Calu3 (cell line): ENCODE measurements around the gene LOC128125822.
A peak's percentile ranks its signal among the peaks of the same experiment; 100 is the strongest.

Source experiments
- BruUV-seq: library from RNA; stranded (reverse); fragments of 400-500 nt; replicated peaks from 2 replicates; lab custom pipeline; 2021; lab: Mats Ljungman, UMichigan
- CTCF ChIA-PET: fragments of 300-600 bp; sonication (Branson Sonifier 250); formaldehyde crosslinking; loops from one replicate; lab custom pipeline; 2022; ENCODE audit warnings: antibody characterized with exemption; lab: Charles Lee
- DNase-seq: peaks from one replicate; pipeline ENCODE4 v3.0.0; 2022
- H3K27ac Mint-ChIP-seq: one replicate; pipeline ENCODE4 v1.8.0; 2022; ENCODE audit warnings: mixed read lengths; ENCODE audit not compliant: unreplicated experiment
- H3K27me3 Mint-ChIP-seq: one replicate; pipeline ENCODE4 v1.8.0; 2022; ENCODE audit warnings: mixed read lengths; ENCODE audit not compliant: unreplicated experiment
- H3K36me3 Mint-ChIP-seq: one replicate; pipeline ENCODE4 v1.8.0; 2022; ENCODE audit warnings: mild to moderate bottlenecking, moderate library complexity, mixed read lengths; ENCODE audit not compliant: insufficient read depth, unreplicated experiment
- H3K4me1 Mint-ChIP-seq: one replicate; pipeline ENCODE4 v1.8.0; 2022; ENCODE audit warnings: mild to moderate bottlenecking, low read depth, mixed read lengths; ENCODE audit not compliant: unreplicated experiment
- H3K4me3 Mint-ChIP-seq: one replicate; pipeline ENCODE4 v1.8.0; 2022; ENCODE audit warnings: mild to moderate bottlenecking, low read depth, moderate library complexity, mixed read lengths; ENCODE audit not compliant: unreplicated experiment
- H3K9me3 Mint-ChIP-seq: one replicate; pipeline ENCODE4 v1.8.0; 2022; ENCODE audit warnings: low read depth, mixed read lengths; ENCODE audit not compliant: unreplicated experiment
- CTCF ChIP-seq: fragments of 200-600 bp; IDR thresholded peaks from one replicate; pipeline ENCODE4 v1.8.0; 2022; ENCODE audit warnings: antibody characterized with exemption; ENCODE audit not compliant: unreplicated experiment
- intact Hi-C: fragments of 100-400 bp; cut with micrococcal nuclease; formaldehyde crosslinking; loops from one replicate; pipeline ENCODE4 v1.10.0; 2022; ENCODE audit not compliant: unreplicated experiment

Gene LOC128125822

GRCh38 chr6:63573076-63573898, 1.0 kb downstream of the LOC128125822 start:
- DNase-seq, result peak; percentile 90
- peaks cover 55% of the 10 kb centered on the region for H3K36me3 Mint-ChIP-seq
- peak overlapping the region; percentile 95 for H3K27ac Mint-ChIP-seq
- BruUV-seq, result no TSS peak
- H3K4me3 Mint-ChIP-seq, result peak overlapping the region; percentile 88
- no peaks in the 10 kb centered on the region for H3K9me3 Mint-ChIP-seq
- TF ChIP-seq CTCF, result no peak
- H3K4me1 Mint-ChIP-seq, result peaks cover 11% of the 10 kb centered on the region
- intact Hi-C loops, result no loop called here
- H3K27me3 Mint-ChIP-seq, result no peaks in the 10 kb centered on the region
- CTCF ChIA-PET, result interaction anchor here (0.6 to 2.5 kb wide), 7 partner anchors 25 to 229 kb away, joined by 3 to 20 read pairs (median 4); no protein-coding TSS in a partner anchor

- intact Hi-C loops, result loop anchor here (1.0 kb wide), 1 partner anchor 222 kb away; no protein-coding TSS in a partner anchor
- TF ChIP-seq CTCF, result peak; percentile 72
- CTCF ChIA-PET, result interaction anchor here (0.6 to 2.5 kb wide), 10 partner anchors 19 to 229 kb away, joined by 3 to 20 read pairs (median 4); no protein-coding TSS in a partner anchor
- H3K9me3 Mint-ChIP-seq, result no peaks in the 10 kb centered on the region
- H3K27me3 Mint-ChIP-seq, result no peaks in the 10 kb centered on the region
- peak overlapping the region; percentile 88 for H3K4me3 Mint-ChIP-seq
- H3K36me3 Mint-ChIP-seq, result peaks cover 55% of the 10 kb centered on the region
- BruUV-seq, result TSS peak; percentile 34
- H3K27ac Mint-ChIP-seq, result peak overlapping the region; percentile 95
- DNase-seq, result peak; percentile 79
- peaks cover 11% of the 10 kb centered on the region for H3K4me1 Mint-ChIP-seq
Measured at GRCh38 chr6:63573899-63574553, 1.7 kb downstream of the LOC128125822 start.

GRCh38 chr6:63574554-63574900, 2.2 kb downstream of the LOC128125822 start:
- CTCF ChIA-PET, result interaction anchor here (0.7 to 2.5 kb wide), 5 partner anchors 18 to 222 kb away, joined by 3 to 20 read pairs (median 5); no protein-coding TSS in a partner anchor
- Mint-ChIP-seq H3K4me1 (peaks cover 11% of the 10 kb centered on the region), H3K36me3 (peaks cover 53% of the 10 kb centered on the region), H3K4me3 (peak overlapping the region; percentile 88), H3K9me3 (no peaks in the 10 kb centered on the region), H3K27ac (peak overlapping the region; percentile 95), H3K27me3 (no peaks in the 10 kb centered on the region)
- no peak for DNase-seq
- TF ChIP-seq CTCF, result no peak
- intact Hi-C loops, result loop anchor here (1.0 kb wide), 1 partner anchor 222 kb away; no protein-coding TSS in a partner anchor
- BruUV-seq, result no TSS peak

GRCh38 chr6:63576147-63576772, 4.0 kb downstream of the LOC128125822 start:
- no peak overlapping the region for H3K4me3 Mint-ChIP-seq
- DNase-seq, result no peak
- CTCF ChIA-PET, result interaction anchor here (0.6 kb wide), 1 partner anchor 36 kb away, joined by 3 read pairs; no protein-coding TSS in a partner anchor
- intact Hi-C loops, result loop anchor here (5.0 kb wide), 1 partner anchor 186 kb away; no protein-coding TSS in a partner anchor
- H3K27ac Mint-ChIP-seq, result peak overlapping the region; percentile 16
- no peaks in the 10 kb centered on the region for H3K27me3 Mint-ChIP-seq
- H3K9me3 Mint-ChIP-seq, result no peaks in the 10 kb centered on the region
- no peak for TF ChIP-seq CTCF
- no TSS peak for BruUV-seq
- H3K36me3 Mint-ChIP-seq, result peaks cover 68% of the 10 kb centered on the region
- peaks cover 3% of the 10 kb centered on the region for H3K4me1 Mint-ChIP-seq
